Measurements from ENCODE around the gene CYP4B1.
"Not testable (repeated sequence)": the region's sequence is repeated elsewhere in the genome, so short reads cannot be mapped to it uniquely, and the experiment has no call there.

CYP4B1 gene

DNA sequence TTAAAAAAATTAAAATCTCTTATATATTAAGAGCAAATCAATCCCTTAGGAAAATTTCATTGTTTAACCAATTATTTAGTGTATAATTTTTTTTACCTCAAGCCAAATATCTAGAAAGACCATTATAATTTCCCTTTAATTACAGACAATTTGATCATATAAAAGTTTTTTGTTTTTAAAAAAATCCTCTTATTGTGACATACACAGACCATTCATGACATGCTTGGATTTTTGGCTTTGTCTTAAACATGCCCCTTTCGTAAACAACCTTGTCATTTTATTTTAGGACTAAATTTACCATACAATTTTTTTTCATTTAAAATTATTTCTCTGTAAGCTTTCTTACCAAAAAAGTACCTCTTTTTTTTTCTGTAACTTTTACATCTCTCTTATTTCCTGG, 14.2 kb upstream of the CYP4B1 start:
- Mint-ChIP-seq H3K9me3 (peaks cover 48% of the 10 kb centered on the region), H3K27ac (no peak overlapping the region), H3K27me3 (ENCODE audit: low read depth, poor library complexity) (peaks cover 6% of the 10 kb centered on the region), H3K36me3 (ENCODE audit: low read depth) (no peaks in the 10 kb centered on the region), H3K4me3 (no peak overlapping the region), H3K4me1 (no peaks in the 10 kb centered on the region)
- TF ChIP-seq, protein P1, sequence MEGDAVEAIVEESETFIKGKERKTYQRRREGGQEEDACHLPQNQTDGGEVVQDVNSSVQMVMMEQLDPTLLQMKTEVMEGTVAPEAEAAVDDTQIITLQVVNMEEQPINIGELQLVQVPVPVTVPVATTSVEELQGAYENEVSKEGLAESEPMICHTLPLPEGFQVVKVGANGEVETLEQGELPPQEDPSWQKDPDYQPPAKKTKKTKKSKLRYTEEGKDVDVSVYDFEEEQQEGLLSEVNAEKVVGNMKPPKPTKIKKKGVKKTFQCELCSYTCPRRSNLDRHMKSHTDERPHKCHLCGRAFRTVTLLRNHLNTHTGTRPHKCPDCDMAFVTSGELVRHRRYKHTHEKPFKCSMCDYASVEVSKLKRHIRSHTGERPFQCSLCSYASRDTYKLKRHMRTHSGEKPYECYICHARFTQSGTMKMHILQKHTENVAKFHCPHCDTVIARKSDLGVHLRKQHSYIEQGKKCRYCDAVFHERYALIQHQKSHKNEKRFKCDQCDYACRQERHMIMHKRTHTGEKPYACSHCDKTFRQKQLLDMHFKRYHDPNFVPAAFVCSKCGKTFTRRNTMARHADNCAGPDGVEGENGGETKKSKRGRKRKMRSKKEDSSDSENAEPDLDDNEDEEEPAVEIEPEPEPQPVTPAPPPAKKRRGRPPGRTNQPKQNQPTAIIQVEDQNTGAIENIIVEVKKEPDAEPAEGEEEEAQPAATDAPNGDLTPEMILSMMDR (IDR thresholded peaks at IDR 0.05) = no peak
- no peak for DNase-seq

DNA sequence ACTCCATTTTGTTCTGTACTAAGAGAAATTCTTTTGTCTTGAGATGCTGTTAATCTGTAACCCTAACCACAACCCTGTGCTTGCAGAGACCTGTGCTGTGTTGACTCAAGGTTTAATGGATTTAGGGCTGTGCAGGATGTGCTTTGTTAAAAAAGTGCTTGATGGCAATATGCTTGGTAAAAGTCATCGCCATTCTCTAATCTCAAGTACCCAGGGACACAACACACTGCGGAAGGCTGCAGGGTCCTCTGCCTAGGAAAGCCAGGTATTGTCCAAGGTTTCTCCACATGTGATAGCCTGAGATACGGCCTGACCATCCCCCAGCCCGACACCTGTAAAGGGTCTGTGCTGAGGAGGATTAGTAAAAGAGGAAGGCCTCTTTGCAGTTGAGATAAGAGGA, 10.2 kb upstream of the CYP4B1 start:
- H3K27me3 Mint-ChIP-seq (ENCODE audit: low read depth, poor library complexity); H3K4me3 Mint-ChIP-seq; DNase-seq; H3K4me1 Mint-ChIP-seq; H3K36me3 Mint-ChIP-seq (ENCODE audit: low read depth); H3K27ac Mint-ChIP-seq: not testable (repeated sequence)
- peaks cover 31% of the 10 kb centered on the region for H3K9me3 Mint-ChIP-seq

DNA sequence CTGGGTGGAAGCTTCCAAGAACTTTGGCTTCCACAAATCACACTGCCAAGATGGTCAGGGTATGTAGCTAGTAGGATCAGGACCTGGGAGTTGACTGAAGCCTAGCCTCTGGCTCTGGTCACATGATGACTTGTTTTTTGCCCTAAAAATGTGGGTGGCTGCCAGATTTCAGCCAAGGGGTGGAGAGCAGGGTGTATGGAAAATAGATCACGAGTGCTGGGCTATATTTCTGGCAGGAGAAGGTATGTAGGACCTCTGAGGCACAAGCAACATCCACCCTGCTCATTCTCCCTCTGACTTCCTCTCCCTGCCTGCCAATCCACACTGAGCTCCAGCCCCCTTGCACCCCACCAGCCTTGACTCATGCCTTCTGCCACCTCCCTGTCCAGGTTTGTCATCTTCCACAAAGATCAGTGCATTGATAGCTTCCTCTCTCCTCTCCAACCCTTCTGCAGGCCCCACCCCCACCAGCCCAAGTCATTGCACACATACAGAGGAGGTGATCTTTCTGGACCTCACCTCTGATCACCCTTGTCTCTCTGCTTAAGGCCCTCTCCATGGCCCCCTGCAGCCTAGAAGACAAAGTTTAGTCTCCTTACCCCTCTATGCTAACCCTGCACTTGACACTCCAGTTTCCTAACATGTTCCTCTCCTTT, 8.3 kb upstream of the CYP4B1 start:
- no peaks in the 10 kb centered on the region for H3K4me1 Mint-ChIP-seq

DNA sequence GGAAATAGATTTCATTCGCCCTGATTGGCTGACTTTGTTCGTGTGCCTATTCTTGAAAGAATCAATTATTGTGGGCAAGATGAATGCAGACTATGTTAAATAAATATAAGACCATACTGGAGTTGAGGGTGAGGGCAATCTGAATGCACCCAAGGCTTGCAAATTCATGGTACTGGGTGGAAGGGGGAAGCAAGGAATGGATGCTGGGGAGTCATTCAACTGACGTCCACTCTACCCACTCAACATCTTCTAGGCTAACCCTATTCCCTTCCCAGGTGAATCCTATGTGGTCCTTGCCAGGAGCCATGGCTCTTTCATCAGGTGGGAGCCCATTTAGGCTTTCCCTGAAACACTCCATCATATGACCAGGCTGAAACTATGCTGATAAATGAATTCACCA, 5.7 kb upstream of the CYP4B1 start:
- Mint-ChIP-seq H3K27me3 (ENCODE audit: low read depth, poor library complexity) (peaks cover 24% of the 10 kb centered on the region), H3K4me1 (no peaks in the 10 kb centered on the region), H3K36me3 (ENCODE audit: low read depth) (no peaks in the 10 kb centered on the region), H3K9me3 (peaks cover 15% of the 10 kb centered on the region), H3K4me3 (no peak overlapping the region), H3K27ac (no peak overlapping the region)
- TF ChIP-seq, protein P1 (IDR thresholded peaks at IDR 0.05) = no peak
- no peak for DNase-seq

More for the DNA sequence above, 8.3 kb upstream of the CYP4B1 start:
- Mint-ChIP-seq H3K27me3 (ENCODE audit: low read depth, poor library complexity) (peaks cover 7% of the 10 kb centered on the region), H3K27ac (no peak overlapping the region), H3K4me3 (no peak overlapping the region), H3K36me3 (ENCODE audit: low read depth) (no peaks in the 10 kb centered on the region), H3K9me3 (peaks cover 25% of the 10 kb centered on the region)
- DNase-seq = no peak
- TF ChIP-seq, protein P1 (IDR thresholded peaks at IDR 0.05) = no peak

DNA sequence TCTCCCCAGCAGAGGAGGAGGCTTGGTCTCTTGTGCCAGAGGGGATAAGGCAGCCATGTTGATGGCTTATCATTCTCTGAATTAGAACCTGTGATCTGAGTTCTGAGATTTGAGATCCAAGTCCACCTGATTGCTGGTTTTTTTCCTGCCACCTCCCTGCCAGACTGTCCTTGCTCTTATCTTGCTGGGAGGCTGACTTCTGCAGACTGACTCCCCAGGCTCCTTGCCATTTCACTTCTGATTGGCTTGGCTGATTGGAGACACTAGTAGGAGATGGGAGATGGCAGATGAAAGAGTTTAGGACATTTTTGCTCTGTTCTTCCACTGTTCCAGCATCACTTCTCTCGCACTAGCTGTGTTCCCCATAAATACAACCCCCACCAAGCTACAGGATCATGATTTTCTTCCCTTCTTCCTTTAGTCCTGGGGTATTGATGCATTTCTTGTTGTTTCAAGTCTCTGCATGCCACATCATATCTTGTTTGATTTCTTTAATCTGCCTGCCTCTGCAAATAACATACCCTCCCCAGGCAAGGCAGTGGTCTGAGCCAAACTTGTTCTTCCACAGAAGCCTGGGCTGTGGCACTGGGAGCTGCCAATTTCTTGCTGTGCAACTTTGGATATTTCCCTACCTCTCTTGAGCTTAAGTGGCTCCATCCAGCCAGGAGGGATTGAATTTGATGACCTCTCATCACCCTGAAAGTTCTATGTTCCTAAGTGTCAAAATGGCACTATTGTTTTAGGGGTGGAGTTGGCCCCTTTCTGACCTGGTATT, 963 bp upstream of the CYP4B1 start:
- Mint-ChIP-seq H3K27me3 (ENCODE audit: low read depth, poor library complexity) (peaks cover 23% of the 10 kb centered on the region), H3K4me3 (no peak overlapping the region), H3K36me3 (ENCODE audit: low read depth) (no peaks in the 10 kb centered on the region)

DNA sequence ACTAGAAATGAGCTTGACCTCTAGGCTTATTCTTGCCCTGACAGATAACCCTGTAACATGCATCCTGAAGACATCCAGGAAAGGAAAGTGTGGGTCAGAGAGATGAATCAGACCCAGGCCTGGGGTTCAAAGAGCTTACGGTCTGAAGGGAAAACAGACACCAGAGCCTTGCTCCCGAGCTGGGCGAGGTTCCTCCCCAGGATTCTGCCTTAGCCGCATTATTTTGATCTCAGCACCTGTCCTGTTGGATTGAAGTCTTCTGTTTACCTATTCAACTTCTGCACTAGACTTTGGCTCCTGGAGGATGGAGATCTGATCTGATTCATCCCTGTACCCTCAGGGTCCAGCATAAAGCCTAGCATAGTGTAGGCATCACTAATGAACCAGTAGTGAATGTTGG, 1.9 kb downstream of the CYP4B1 start:
- Mint-ChIP-seq H3K9me3 (peaks cover 5% of the 10 kb centered on the region), H3K4me3 (no peak overlapping the region), H3K27ac (no peak overlapping the region), H3K4me1 (no peaks in the 10 kb centered on the region), H3K27me3 (ENCODE audit: low read depth, poor library complexity) (peaks cover 26% of the 10 kb centered on the region), H3K36me3 (ENCODE audit: low read depth) (no peaks in the 10 kb centered on the region)
- TF ChIP-seq, protein P1 (IDR thresholded peaks at IDR 0.05) = no peak
- DNase-seq = no peak

More for the DNA sequence above, 963 bp upstream of the CYP4B1 start:
- peaks cover 7% of the 10 kb centered on the region for H3K9me3 Mint-ChIP-seq
- no peak for DNase-seq
- TF ChIP-seq, protein P1 (IDR thresholded peaks at IDR 0.05) = no peak
- no peak overlapping the region for H3K27ac Mint-ChIP-seq
- H3K4me1 Mint-ChIP-seq = no peaks in the 10 kb centered on the region

Measured in nephron progenitor cell (in vitro differentiated cells).